ENCODE measurements around the gene ARID1B.

ARID1B gene

GRCh38 chr6:157021344-157021992, 244.3 kb downstream of the ARID1B start:
- ChIA-PET CTCF (interaction anchor here (0.6 to 3.0 kb wide), 5 partner anchors 10 to 61 kb away, joined by 3 to 16 read pairs (median 3); no protein-coding TSS in a partner anchor), POLR2A (interaction anchor here (0.5 to 1.7 kb wide), 8 partner anchors 11 to 85 kb away, joined by 3 to 9 read pairs (median 4); no protein-coding TSS in a partner anchor)

GRCh38 chr6:157021993-157022740, 245.0 kb downstream of the ARID1B start:
- Histone ChIP-seq H3K4me3 (ENCODE audit: control insufficient read depth in 1 of 7, extremely low read depth in 1 of 7, insufficient read depth in 4 of 7, low read depth in 2 of 7, low read length in 6 of 7) (peak overlapping the region; percentile 81 to 91 (median 88)), H3K27ac (ENCODE audit: insufficient read depth in 1 of 2, low read depth in 1 of 2, low read length in 2 of 2, poor library complexity in 1 of 2, severe bottlenecking in 2 of 2) (peak overlapping the region; percentile 65 to 97), H3K4me1 (ENCODE audit: control extremely low read depth in 1 of 4, control insufficient read depth in 4 of 4, insufficient read depth in 4 of 4, low read length in 3 of 4) (peaks cover 21 to 51% (median 38%) of the 10 kb centered on the region in 4 experiments), H3K9me3 (ENCODE audit: control extremely low read depth in 1 of 5, control insufficient read depth in 4 of 5, insufficient read depth in 2 of 5, low read depth in 1 of 5, low read length in 4 of 5) (peaks cover 0 to 4% (median 0%) of the 10 kb centered on the region in 5 experiments), H3K36me3 (ENCODE audit: control insufficient read depth in 4 of 4, insufficient read depth in 4 of 4, low read length in 3 of 4) (peaks cover 0 to 2% (median 0%) of the 10 kb centered on the region in 4 experiments), H3K27me3 (replicated peaks in 2 of 5; ENCODE audit: control insufficient read depth in 4 of 5, insufficient read depth in 5 of 5, low read length in 4 of 5) (no peaks in the 10 kb centered on the region)
- CTCF ChIA-PET: interaction anchor here (0.6 to 1.5 kb wide), 5 partner anchors 9 to 61 kb away, joined by 3 read pairs; no protein-coding TSS in a partner anchor
- 3% methylated on average over 22 of the region's 33 CpGs for WGBS (ENCODE audit: insufficient coverage)
- DNase-seq: peak; percentile 76 to 88 (median 87)
- POLR2A ChIA-PET: interaction anchor here (0.5 to 1.7 kb wide), 4 partner anchors 10 to 931 kb away, joined by 3 to 9 read pairs (median 6); no protein-coding TSS in a partner anchor

More at GRCh38 chr6:157021344-157021992, 244.3 kb downstream of the ARID1B start:
- Histone ChIP-seq H3K4me3 (ENCODE audit: control insufficient read depth in 1 of 7, extremely low read depth in 1 of 7, insufficient read depth in 4 of 7, low read depth in 2 of 7, low read length in 6 of 7) (peak overlapping the region; percentile 81 to 91 (median 88)), H3K4me1 (ENCODE audit: control extremely low read depth in 1 of 4, control insufficient read depth in 4 of 4, insufficient read depth in 4 of 4, low read length in 3 of 4) (peaks cover 21 to 51% (median 38%) of the 10 kb centered on the region in 4 experiments), H3K27ac (ENCODE audit: insufficient read depth in 1 of 2, low read depth in 1 of 2, low read length in 2 of 2, poor library complexity in 1 of 2, severe bottlenecking in 2 of 2) (peak overlapping the region; percentile 91 to 97), H3K36me3 (ENCODE audit: control insufficient read depth in 4 of 4, insufficient read depth in 4 of 4, low read length in 3 of 4) (peaks cover 0 to 2% (median 0%) of the 10 kb centered on the region in 4 experiments), H3K9me3 (ENCODE audit: control extremely low read depth in 1 of 5, control insufficient read depth in 4 of 5, insufficient read depth in 2 of 5, low read depth in 1 of 5, low read length in 4 of 5) (peaks cover 0 to 4% (median 0%) of the 10 kb centered on the region in 5 experiments), H3K27me3 (replicated peaks in 2 of 5; ENCODE audit: control insufficient read depth in 4 of 5, insufficient read depth in 5 of 5, low read length in 4 of 5) (no peaks in the 10 kb centered on the region)
- DNase-seq: peak; percentile 89 to 96 (median 96)
- 0% methylated on average over 66 of the region's 84 CpGs for WGBS (ENCODE audit: insufficient coverage)

DNA sequence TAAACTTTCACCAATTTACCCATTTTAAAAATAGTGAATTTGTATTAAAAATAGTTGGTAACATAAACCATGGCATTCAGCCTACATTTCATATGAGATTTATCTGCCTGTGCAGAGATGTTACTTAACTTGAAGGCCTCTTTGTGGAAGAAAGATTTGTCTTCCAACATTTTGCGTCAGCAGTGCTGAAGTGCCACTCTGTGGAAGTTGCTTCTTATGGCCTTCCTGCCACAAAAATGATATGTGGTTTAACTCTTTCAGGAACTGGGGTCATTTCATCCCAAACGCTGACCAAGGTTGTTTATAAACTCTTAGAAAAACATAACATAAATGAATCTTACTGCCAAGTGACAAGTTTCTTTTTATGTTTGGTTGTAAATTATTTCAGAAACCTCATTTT, 246.8 kb downstream of the ARID1B start:
- 13% methylated on average over 1 of the region's 2 CpGs for WGBS (ENCODE audit: insufficient coverage)

DNA sequence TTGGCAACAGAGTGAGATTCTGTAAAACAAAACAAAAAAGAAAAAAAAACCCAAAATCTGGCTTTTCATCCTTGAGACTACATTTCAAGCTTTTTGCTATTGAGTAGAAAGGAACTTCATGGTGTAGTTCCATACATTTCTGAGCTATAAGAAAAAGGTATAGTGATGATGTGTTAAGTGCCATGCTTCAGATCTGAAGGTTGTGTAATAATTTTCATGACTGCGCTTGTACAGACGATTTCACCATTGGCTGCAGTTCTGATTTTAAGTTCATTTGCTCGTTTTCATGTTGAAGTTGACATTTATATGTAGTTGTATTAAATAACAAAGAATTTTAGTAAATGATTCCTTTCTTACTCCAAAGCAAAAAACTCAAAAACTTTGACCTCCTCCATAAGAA, 247.6 kb downstream of the ARID1B start:
- 80% methylated on average over 2 of the region's 3 CpGs for WGBS (ENCODE audit: insufficient coverage)
- Histone ChIP-seq H3K4me1 (ENCODE audit: control extremely low read depth in 1 of 4, control insufficient read depth in 4 of 4, insufficient read depth in 4 of 4, low read length in 3 of 4) (peaks cover 15 to 30% (median 23%) of the 10 kb centered on the region in 4 experiments), H3K4me3 (ENCODE audit: control insufficient read depth in 1 of 7, extremely low read depth in 1 of 7, insufficient read depth in 4 of 7, low read depth in 2 of 7, low read length in 6 of 7) (no peak overlapping the region), H3K9me3 (ENCODE audit: control extremely low read depth in 1 of 5, control insufficient read depth in 4 of 5, insufficient read depth in 2 of 5, low read depth in 1 of 5, low read length in 4 of 5) (peaks cover 0 to 4% (median 0%) of the 10 kb centered on the region in 5 experiments), H3K36me3 (ENCODE audit: control insufficient read depth in 4 of 4, insufficient read depth in 4 of 4, low read length in 3 of 4) (peaks cover 0 to 6% (median 3%) of the 10 kb centered on the region in 4 experiments), H3K27me3 (replicated peaks in 2 of 5; ENCODE audit: control insufficient read depth in 4 of 5, insufficient read depth in 5 of 5, low read length in 4 of 5) (no peaks in the 10 kb centered on the region), H3K27ac (ENCODE audit: insufficient read depth in 1 of 2, low read depth in 1 of 2, low read length in 2 of 2, poor library complexity in 1 of 2, severe bottlenecking in 2 of 2) (no peak overlapping the region)
- no peak for DNase-seq
- CTCF ChIA-PET: no interaction called here
- POLR2A ChIA-PET: no interaction called here

More for the DNA sequence above, 246.8 kb downstream of the ARID1B start:
- peak; percentile 36 to 64 (median 54) for DNase-seq
- H3K9me3 ChIP-seq (ENCODE audit: control extremely low read depth in 1 of 5, control insufficient read depth in 4 of 5, insufficient read depth in 2 of 5, low read depth in 1 of 5, low read length in 4 of 5): peaks cover 0 to 4% (median 0%) of the 10 kb centered on the region in 5 experiments
- ChIA-PET CTCF (interaction anchor here (0.8 kb wide), 1 partner anchor 22 kb away, joined by 4 read pairs; no protein-coding TSS in a partner anchor), POLR2A (no interaction called here)
- H3K27ac ChIP-seq (ENCODE audit: insufficient read depth in 1 of 2, low read depth in 1 of 2, low read length in 2 of 2, poor library complexity in 1 of 2, severe bottlenecking in 2 of 2): no peak overlapping the region
- H3K27me3 ChIP-seq (replicated peaks in 2 of 5; ENCODE audit: control insufficient read depth in 4 of 5, insufficient read depth in 5 of 5, low read length in 4 of 5): no peaks in the 10 kb centered on the region
- H3K4me3 ChIP-seq (ENCODE audit: control insufficient read depth in 1 of 7, extremely low read depth in 1 of 7, insufficient read depth in 4 of 7, low read depth in 2 of 7, low read length in 6 of 7): no peak overlapping the region
- H3K36me3 ChIP-seq (ENCODE audit: control insufficient read depth in 4 of 4, insufficient read depth in 4 of 4, low read length in 3 of 4): peaks cover 0 to 2% (median 0%) of the 10 kb centered on the region in 4 experiments
- peaks cover 18 to 38% (median 30%) of the 10 kb centered on the region in 4 experiments for H3K4me1 ChIP-seq (ENCODE audit: control extremely low read depth in 1 of 4, control insufficient read depth in 4 of 4, insufficient read depth in 4 of 4, low read length in 3 of 4)

DNA sequence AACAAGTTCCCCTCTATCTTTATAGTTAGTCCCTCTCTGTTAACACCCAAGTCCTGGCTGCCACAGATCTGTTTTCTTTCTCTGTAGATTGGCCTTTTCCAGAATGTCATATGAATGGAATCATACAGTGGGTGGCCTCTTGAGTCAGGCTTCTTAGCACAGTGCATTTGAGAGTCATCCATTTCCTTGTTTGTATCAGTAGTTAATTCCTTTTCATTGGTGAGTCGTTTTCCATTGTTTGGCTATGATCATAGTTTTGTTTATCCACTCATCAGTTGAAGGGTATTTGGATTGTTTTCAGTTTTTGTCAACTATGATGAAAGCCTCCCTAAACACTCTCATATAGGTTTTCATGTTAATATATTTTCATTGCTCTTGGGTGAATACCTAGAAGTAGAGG, 248.3 kb downstream of the ARID1B start:
- DNase-seq: peak in 2 of 3 donors; percentile 28 to 48
- H3K4me3 ChIP-seq (ENCODE audit: control insufficient read depth in 1 of 7, extremely low read depth in 1 of 7, insufficient read depth in 4 of 7, low read depth in 2 of 7, low read length in 6 of 7): no peak overlapping the region
- ChIA-PET POLR2A (no interaction called here), CTCF (no interaction called here)
- peaks cover 9 to 24% (median 19%) of the 10 kb centered on the region in 4 experiments for H3K4me1 ChIP-seq (ENCODE audit: control extremely low read depth in 1 of 4, control insufficient read depth in 4 of 4, insufficient read depth in 4 of 4, low read length in 3 of 4)
- peaks cover 0 to 11% (median 5%) of the 10 kb centered on the region in 4 experiments for H3K36me3 ChIP-seq (ENCODE audit: control insufficient read depth in 4 of 4, insufficient read depth in 4 of 4, low read length in 3 of 4)
- no CpG with 5 or more reads among the region's 1 CpG for WGBS (ENCODE audit: insufficient coverage)
- H3K27me3 ChIP-seq (replicated peaks in 2 of 5; ENCODE audit: control insufficient read depth in 4 of 5, insufficient read depth in 5 of 5, low read length in 4 of 5): no peaks in the 10 kb centered on the region
- peaks cover 0 to 4% (median 0%) of the 10 kb centered on the region in 5 experiments for H3K9me3 ChIP-seq (ENCODE audit: control extremely low read depth in 1 of 5, control insufficient read depth in 4 of 5, insufficient read depth in 2 of 5, low read depth in 1 of 5, low read length in 4 of 5)
- no peak overlapping the region for H3K27ac ChIP-seq (ENCODE audit: insufficient read depth in 1 of 2, low read depth in 1 of 2, low read length in 2 of 2, poor library complexity in 1 of 2, severe bottlenecking in 2 of 2)

DNA sequence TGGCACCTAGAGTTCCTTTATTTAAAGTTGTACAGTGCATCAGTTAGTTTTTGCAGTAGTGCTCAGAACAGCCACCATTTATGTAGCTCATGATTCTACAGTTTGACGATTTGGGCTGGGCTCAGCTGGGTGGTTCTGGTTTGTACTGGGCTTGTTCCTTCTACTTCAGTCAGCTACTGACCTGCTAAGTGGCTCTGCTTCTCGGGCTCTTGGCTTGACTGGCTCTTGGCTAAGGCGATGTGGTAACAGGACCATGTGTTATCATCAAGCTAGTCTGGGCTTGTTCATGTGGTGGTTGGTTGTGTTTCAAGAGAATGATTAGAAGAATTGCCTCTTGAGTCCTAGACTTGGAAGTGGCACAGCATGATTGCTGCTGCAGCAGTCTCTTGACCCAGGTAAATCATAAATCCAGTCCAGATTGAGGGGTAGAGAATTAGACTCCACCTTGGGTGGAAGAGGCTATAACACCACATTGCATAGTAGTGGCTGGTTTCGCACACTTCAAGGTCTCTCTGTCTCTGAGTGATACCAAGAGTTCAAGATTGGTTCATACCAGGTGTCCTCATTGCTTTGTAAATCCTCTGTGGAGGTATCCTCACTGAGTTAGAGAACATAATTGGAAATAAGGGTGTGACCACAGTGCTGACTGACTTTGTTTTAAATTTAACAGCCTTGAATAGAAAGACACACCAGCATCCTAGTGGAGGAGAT, 253.0 kb downstream of the ARID1B start:
- DNase-seq: no peak
- Histone ChIP-seq H3K27me3 (replicated peaks in 2 of 5; ENCODE audit: control insufficient read depth in 4 of 5, insufficient read depth in 5 of 5, low read length in 4 of 5) (no peaks in the 10 kb centered on the region), H3K27ac (ENCODE audit: insufficient read depth in 1 of 2, low read depth in 1 of 2, low read length in 2 of 2, poor library complexity in 1 of 2, severe bottlenecking in 2 of 2) (no peak overlapping the region), H3K4me3 (ENCODE audit: control insufficient read depth in 1 of 7, extremely low read depth in 1 of 7, insufficient read depth in 4 of 7, low read depth in 2 of 7, low read length in 6 of 7) (no peak overlapping the region), H3K9me3 (ENCODE audit: control extremely low read depth in 1 of 5, control insufficient read depth in 4 of 5, insufficient read depth in 2 of 5, low read depth in 1 of 5, low read length in 4 of 5) (peaks cover 0 to 4% (median 0%) of the 10 kb centered on the region in 5 experiments), H3K36me3 (ENCODE audit: control insufficient read depth in 4 of 4, insufficient read depth in 4 of 4, low read length in 3 of 4) (peaks cover 0 to 11% (median 5%) of the 10 kb centered on the region in 4 experiments), H3K4me1 (ENCODE audit: control extremely low read depth in 1 of 4, control insufficient read depth in 4 of 4, insufficient read depth in 4 of 4, low read length in 3 of 4) (peaks cover 5 to 21% (median 16%) of the 10 kb centered on the region in 4 experiments)
- CTCF ChIA-PET: interaction anchor here (1.8 kb wide), 1 partner anchor 16 kb away, joined by 5 read pairs; no protein-coding TSS in a partner anchor
- 100% methylated on average over 4 of the region's 4 CpGs for WGBS (ENCODE audit: insufficient coverage)
- POLR2A ChIA-PET: no interaction called here
